Measurements from ENCODE around the gene CCHCR1. TPM values are rescaled to one million over a fixed set of nuclear protein-coding genes. Genes with fewer than 3 reads are reported as not detected.

Gene CCHCR1
- total and polyA plus RNA-seq, 4 donors, result 3.1 to 9.9 (median 6.2) TPM

DNA sequence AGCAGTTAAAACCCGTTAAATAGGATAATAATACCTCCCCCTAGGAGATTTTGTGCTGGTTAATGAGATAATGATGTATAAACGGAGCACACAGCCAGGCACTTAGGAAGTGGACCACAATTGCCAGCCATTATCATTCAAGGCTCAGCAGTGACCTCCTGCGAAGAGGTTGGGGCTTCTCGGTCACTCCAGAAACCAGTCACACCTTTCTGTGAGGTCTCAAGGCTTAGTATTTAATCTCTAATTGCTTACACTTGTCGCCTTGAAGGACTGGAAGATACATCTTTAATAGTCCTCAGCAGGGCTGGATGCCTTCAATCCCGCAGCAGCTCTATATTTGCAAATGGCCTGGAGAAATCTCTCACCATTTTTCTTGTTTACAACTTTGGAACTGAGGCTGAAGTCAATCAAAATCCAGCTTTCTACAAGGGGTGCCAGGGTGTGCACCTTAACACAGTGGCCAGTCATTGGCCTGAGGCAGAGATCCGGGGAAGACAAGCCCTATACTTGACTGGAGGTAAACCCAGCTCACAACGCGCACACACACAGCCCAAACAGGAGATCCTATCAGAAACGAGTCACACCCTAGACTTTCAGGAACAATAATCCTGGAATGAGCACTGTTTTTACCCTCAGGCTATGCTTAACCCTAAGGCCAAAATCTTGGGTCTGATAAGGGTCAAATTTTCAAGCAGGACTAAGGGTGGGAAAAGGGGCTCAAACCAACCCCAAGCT is 11.7 kb upstream of the CCHCR1 start:
- Histone ChIP-seq H3K4me3 (ENCODE audit: low read depth in 1 of 3, low read length in 3 of 3) (no peak overlapping the region), H3K27me3 (ENCODE audit: control insufficient read depth in 4 of 4, insufficient read depth in 4 of 4, low read length in 3 of 4) (no peaks in the 10 kb centered on the region), H3K9me3 (ENCODE audit: control insufficient read depth in 4 of 4, low read length in 3 of 4) (no peaks in the 10 kb centered on the region), H3K36me3 (ENCODE audit: control insufficient read depth in 4 of 4, insufficient read depth in 3 of 4, low read depth in 1 of 4, low read length in 3 of 4) (no peaks in the 10 kb centered on the region), H3K4me1 (ENCODE audit: control insufficient read depth in 4 of 4, insufficient read depth in 4 of 4, low read length in 3 of 4) (no peaks in the 10 kb centered on the region), H3K9ac (ENCODE audit: low read depth in 1 of 2, low read length in 2 of 2) (no peak overlapping the region), H3K27ac (ENCODE audit: low read depth in 1 of 2, low read length in 2 of 2) (no peak overlapping the region)
- no peak for DNase-seq (ENCODE audit: low spot score)
- WGBS, result 82% methylated on average over 10 of the region's 10 CpGs
- TF ChIP-seq RXRA (IDR thresholded peaks at IDR 0.05) (no peak), SP1 (IDR thresholded peaks at IDR 0.05) (no peak), GABPA (IDR thresholded peaks at IDR 0.05 in 1 of 2, conservative IDR thresholded peaks at IDR 0.05 in 1 of 2) (no peak), YY1 (IDR thresholded peaks at IDR 0.05) (no peak), NR2F2 (IDR thresholded peaks at IDR 0.05) (no peak), FOXA1 (IDR thresholded peaks at IDR 0.05) (no peak)
- TF ChIP-seq, protein P1, sequence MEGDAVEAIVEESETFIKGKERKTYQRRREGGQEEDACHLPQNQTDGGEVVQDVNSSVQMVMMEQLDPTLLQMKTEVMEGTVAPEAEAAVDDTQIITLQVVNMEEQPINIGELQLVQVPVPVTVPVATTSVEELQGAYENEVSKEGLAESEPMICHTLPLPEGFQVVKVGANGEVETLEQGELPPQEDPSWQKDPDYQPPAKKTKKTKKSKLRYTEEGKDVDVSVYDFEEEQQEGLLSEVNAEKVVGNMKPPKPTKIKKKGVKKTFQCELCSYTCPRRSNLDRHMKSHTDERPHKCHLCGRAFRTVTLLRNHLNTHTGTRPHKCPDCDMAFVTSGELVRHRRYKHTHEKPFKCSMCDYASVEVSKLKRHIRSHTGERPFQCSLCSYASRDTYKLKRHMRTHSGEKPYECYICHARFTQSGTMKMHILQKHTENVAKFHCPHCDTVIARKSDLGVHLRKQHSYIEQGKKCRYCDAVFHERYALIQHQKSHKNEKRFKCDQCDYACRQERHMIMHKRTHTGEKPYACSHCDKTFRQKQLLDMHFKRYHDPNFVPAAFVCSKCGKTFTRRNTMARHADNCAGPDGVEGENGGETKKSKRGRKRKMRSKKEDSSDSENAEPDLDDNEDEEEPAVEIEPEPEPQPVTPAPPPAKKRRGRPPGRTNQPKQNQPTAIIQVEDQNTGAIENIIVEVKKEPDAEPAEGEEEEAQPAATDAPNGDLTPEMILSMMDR (IDR thresholded peaks at IDR 0.05; ENCODE audit: low read depth, low read length, missing input control), result no peak
- TF ChIP-seq, protein P2, sequence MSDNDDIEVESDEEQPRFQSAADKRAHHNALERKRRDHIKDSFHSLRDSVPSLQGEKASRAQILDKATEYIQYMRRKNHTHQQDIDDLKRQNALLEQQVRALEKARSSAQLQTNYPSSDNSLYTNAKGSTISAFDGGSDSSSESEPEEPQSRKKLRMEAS (IDR thresholded peaks at IDR 0.05), result no peak

DNA sequence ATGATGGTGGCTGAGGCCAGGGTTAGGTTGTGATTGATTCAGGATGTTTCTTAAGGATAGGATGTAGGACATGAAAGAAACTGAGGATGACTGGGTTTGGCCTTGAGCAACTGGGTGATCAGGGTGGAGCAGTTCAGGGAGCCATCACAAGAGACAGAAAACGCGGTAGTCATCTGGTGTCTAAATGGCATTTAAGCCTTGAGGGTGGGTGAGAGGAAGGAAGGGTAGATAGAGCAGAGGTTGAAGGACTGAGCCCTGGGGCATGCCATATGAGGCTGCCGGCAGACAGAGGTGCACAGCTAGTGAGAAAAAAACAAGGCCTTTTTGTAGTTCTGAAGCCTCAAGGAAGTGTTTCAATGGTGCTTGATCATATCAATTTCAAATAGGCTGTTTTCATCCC is 11.0 kb upstream of the CCHCR1 start:
- no peaks in the 10 kb centered on the region for H3K4me1 ChIP-seq (ENCODE audit: control insufficient read depth in 4 of 4, insufficient read depth in 4 of 4, low read length in 3 of 4)
- H3K9me3 ChIP-seq (ENCODE audit: control insufficient read depth in 4 of 4, low read length in 3 of 4), result no peaks in the 10 kb centered on the region
- no peak overlapping the region for H3K9ac ChIP-seq (ENCODE audit: low read depth in 1 of 2, low read length in 2 of 2)
- no peak overlapping the region for H3K27ac ChIP-seq (ENCODE audit: low read depth in 1 of 2, low read length in 2 of 2)
- TF ChIP-seq GABPA (IDR thresholded peaks at IDR 0.05 in 1 of 2, conservative IDR thresholded peaks at IDR 0.05 in 1 of 2), result no peak
- no peaks in the 10 kb centered on the region for H3K36me3 ChIP-seq (ENCODE audit: control insufficient read depth in 4 of 4, insufficient read depth in 3 of 4, low read depth in 1 of 4, low read length in 3 of 4)
- 82% methylated on average over 3 of the region's 3 CpGs for WGBS
- DNase-seq (ENCODE audit: low spot score), result no peak
- no peaks in the 10 kb centered on the region for H3K27me3 ChIP-seq (ENCODE audit: control insufficient read depth in 4 of 4, insufficient read depth in 4 of 4, low read length in 3 of 4)
- H3K4me3 ChIP-seq (ENCODE audit: low read depth in 1 of 3, low read length in 3 of 3), result no peak overlapping the region

DNA sequence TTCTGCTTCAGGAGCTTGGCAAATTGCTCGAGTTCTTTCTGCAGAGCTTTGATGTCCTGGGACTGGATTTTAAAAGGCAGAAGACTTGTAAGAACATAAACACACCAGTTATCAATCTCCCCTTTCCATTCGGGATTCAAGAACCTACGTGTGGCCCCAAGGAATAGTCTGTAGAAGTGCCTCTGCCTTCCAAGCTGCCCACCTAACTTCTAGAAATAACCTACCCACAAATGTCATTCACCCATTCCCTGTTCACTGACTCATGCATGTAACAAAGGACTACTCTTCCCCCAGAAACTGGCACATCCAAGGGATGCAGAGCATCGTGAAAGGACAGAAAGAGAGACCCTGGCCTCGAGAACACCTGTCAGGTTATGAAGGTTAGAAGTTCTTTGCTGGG is 8.4 kb upstream of the CCHCR1 start:
- H3K4me1 ChIP-seq (ENCODE audit: control insufficient read depth in 4 of 4, insufficient read depth in 4 of 4, low read length in 3 of 4), result no peaks in the 10 kb centered on the region
- H3K27me3 ChIP-seq (ENCODE audit: control insufficient read depth in 4 of 4, insufficient read depth in 4 of 4, low read length in 3 of 4), result no peaks in the 10 kb centered on the region
- no peaks in the 10 kb centered on the region for H3K36me3 ChIP-seq (ENCODE audit: control insufficient read depth in 4 of 4, insufficient read depth in 3 of 4, low read depth in 1 of 4, low read length in 3 of 4)
- H3K4me3 ChIP-seq (ENCODE audit: low read depth in 1 of 3, low read length in 3 of 3), result no peak overlapping the region
- WGBS, result 75% methylated on average over 5 of the region's 5 CpGs
- H3K9ac ChIP-seq (ENCODE audit: low read depth in 1 of 2, low read length in 2 of 2), result no peak overlapping the region
- H3K9me3 ChIP-seq (ENCODE audit: control insufficient read depth in 4 of 4, low read length in 3 of 4), result no peaks in the 10 kb centered on the region
- H3K27ac ChIP-seq (ENCODE audit: low read depth in 1 of 2, low read length in 2 of 2), result no peak overlapping the region
- DNase-seq (ENCODE audit: low spot score), result no peak
- TF ChIP-seq RAD21 (IDR thresholded peaks at IDR 0.05) (no peak), NR2F2 (IDR thresholded peaks at IDR 0.05) (no peak), FOXA1 (IDR thresholded peaks at IDR 0.05) (no peak), EGR1 (IDR thresholded peaks at IDR 0.05; ENCODE audit: low read depth in 2 of 2) (no peak), TAF1 (conservative IDR thresholded peaks at IDR 0.05) (no peak), HNF4A (conservative IDR thresholded peaks at IDR 0.05) (no peak), HNF4G (IDR thresholded peaks at IDR 0.05) (no peak), GABPA (IDR thresholded peaks at IDR 0.05 in 1 of 2, conservative IDR thresholded peaks at IDR 0.05 in 1 of 2) (no peak), SP1 (IDR thresholded peaks at IDR 0.05) (no peak), RXRA (IDR thresholded peaks at IDR 0.05) (no peak)
- TF ChIP-seq, protein P3, sequence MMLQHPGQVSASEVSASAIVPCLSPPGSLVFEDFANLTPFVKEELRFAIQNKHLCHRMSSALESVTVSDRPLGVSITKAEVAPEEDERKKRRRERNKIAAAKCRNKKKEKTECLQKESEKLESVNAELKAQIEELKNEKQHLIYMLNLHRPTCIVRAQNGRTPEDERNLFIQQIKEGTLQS (IDR thresholded peaks at IDR 0.05), result no peak
- TF ChIP-seq, protein P2 (IDR thresholded peaks at IDR 0.05), result no peak
- TF ChIP-seq, protein P4, sequence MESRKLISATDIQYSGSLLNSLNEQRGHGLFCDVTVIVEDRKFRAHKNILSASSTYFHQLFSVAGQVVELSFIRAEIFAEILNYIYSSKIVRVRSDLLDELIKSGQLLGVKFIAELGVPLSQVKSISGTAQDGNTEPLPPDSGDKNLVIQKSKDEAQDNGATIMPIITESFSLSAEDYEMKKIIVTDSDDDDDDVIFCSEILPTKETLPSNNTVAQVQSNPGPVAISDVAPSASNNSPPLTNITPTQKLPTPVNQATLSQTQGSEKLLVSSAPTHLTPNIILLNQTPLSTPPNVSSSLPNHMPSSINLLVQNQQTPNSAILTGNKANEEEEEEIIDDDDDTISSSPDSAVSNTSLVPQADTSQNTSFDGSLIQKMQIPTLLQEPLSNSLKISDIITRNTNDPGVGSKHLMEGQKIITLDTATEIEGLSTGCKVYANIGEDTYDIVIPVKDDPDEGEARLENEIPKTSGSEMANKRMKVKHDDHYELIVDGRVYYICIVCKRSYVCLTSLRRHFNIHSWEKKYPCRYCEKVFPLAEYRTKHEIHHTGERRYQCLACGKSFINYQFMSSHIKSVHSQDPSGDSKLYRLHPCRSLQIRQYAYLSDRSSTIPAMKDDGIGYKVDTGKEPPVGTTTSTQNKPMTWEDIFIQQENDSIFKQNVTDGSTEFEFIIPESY (IDR thresholded peaks at IDR 0.05), result no peak
- TF ChIP-seq, protein P1 (IDR thresholded peaks at IDR 0.05; ENCODE audit: low read depth, low read length, missing input control), result no peak
- TF ChIP-seq, protein P5, sequence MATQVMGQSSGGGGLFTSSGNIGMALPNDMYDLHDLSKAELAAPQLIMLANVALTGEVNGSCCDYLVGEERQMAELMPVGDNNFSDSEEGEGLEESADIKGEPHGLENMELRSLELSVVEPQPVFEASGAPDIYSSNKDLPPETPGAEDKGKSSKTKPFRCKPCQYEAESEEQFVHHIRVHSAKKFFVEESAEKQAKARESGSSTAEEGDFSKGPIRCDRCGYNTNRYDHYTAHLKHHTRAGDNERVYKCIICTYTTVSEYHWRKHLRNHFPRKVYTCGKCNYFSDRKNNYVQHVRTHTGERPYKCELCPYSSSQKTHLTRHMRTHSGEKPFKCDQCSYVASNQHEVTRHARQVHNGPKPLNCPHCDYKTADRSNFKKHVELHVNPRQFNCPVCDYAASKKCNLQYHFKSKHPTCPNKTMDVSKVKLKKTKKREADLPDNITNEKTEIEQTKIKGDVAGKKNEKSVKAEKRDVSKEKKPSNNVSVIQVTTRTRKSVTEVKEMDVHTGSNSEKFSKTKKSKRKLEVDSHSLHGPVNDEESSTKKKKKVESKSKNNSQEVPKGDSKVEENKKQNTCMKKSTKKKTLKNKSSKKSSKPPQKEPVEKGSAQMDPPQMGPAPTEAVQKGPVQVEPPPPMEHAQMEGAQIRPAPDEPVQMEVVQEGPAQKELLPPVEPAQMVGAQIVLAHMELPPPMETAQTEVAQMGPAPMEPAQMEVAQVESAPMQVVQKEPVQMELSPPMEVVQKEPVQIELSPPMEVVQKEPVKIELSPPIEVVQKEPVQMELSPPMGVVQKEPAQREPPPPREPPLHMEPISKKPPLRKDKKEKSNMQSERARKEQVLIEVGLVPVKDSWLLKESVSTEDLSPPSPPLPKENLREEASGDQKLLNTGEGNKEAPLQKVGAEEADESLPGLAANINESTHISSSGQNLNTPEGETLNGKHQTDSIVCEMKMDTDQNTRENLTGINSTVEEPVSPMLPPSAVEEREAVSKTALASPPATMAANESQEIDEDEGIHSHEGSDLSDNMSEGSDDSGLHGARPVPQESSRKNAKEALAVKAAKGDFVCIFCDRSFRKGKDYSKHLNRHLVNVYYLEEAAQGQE (IDR thresholded peaks at IDR 0.05), result no peak
